EH (cell line): ENCODE measurements around the gene IGSF21.

Experiments
- DNase-seq: peaks from one replicate; pipeline ENCODE4 v3.0.0-alpha.2; 2015; ENCODE audit warnings: low read depth

Gene IGSF21

DNA sequence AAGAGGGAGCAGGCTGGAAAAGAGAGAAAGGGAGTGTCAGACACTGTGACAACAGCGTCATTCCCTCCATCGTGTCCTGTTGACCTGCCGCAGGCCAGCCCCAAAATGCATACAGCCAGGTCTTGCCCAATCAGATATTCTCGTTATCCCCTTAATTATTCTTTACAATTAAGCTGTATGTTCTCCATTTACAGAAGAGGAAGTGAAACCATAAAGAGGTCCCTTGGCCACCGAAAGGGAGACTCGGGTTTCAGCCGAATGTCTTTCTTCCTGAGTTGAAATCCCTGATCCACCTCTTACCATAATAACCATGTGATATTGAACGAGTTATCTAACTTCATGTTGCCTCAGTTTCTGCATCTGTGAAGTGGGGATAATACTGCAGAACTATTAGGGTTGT is 70.5 kb downstream of the IGSF21 start:
- no peak for DNase-seq

- no peak for DNase-seq
These were observed 71.4 kb downstream of the IGSF21 start for GRCh38 chr1:18179009-18179408.

DNA sequence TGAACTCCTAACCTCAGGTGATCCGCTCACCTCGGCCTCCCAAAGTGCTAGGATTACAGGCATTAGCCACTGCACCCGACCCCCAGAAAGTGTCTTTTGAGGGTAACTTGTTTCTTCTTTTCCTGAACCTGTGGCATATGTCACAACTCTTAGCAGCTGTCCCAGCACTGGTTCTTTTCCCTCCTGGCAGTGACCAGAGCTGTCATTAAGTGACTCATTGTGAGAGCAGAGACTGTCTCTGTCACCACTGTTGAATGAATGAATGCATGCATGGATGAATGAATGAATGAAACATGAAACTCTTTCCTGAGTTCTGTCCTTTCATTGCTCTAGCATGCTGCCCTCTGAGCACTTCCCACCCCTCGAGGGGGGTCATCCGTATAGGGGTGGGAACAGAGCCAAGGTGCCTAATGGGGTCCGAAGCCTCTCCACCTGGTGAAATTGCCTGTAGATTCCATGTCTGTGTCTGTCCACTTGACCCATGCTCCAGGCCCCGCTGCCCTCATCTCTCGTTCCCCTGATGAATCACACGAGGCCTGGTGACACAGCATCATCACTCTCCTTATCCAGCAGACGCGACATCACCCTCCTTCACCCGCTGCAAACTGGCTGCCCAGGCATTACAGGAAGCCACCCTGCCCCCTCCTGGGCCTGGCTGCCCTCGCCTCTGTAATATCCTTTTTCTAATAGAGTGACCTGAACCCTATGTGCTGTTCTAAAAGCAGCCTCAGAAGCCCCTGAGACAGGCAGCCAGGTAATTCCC is 75.0 kb downstream of the IGSF21 start:
- DNase-seq = peak; percentile 1

GRCh38 chr1:18183533-18183932 is 75.9 kb downstream of the IGSF21 start:
- DNase-seq = no peak

GRCh38 chr1:18187054-18187453 is 79.5 kb downstream of the IGSF21 start:
- DNase-seq = no peak

DNA sequence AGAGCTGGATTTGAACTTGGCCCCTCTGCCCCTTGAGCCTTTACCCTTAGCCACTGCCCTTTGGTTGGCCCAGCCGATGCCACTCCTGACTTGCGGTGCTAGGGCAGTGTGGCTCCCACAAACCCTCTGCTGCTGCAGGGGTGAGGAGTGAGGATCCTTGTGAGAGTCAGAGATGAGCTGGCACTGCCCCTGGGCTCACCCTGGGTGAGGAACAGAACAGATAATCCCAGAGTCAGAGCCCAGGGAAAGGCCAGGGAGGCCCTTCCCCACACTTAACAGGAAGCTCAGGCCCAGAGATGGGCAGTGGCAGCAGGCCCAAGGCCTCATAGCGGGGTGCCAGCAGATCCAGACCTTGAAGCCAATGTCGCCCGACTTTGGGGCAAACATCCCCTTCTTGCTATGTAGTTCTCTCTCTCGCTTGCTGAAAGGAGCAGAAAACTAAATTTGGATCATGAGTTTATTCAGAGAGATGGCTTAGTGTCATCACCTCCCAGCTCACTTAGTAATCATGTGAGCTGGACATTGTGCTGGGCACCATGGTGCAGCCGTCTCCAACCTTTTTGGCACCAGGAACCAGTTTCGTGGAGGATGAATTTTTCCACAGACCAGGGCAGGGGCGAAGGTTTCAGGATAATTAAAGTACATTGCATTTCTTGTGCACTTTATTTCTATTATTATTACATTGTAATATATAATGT is 81.4 kb downstream of the IGSF21 start:
- no peak for DNase-seq

DNA sequence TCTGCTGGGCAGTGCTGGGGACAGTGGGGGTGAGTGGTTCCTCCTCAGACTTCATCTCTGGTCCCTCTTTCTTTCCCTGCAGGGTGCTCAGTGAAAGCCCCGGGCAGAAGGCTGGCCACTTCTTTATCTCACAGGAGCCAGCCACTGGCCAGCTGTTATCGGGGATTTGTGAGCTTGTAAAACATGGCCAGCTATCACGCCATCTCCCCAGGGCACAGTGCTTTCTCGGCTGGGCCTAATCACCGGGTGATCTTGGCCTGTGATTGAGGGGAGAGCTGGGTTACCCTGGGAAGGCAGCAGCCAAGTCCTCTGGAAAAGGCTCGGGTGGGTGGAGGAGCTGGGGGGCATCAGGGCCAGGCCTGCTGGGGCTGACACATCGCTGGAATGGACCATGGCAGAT is 83.0 kb downstream of the IGSF21 start:
- DNase-seq = no peak

DNA sequence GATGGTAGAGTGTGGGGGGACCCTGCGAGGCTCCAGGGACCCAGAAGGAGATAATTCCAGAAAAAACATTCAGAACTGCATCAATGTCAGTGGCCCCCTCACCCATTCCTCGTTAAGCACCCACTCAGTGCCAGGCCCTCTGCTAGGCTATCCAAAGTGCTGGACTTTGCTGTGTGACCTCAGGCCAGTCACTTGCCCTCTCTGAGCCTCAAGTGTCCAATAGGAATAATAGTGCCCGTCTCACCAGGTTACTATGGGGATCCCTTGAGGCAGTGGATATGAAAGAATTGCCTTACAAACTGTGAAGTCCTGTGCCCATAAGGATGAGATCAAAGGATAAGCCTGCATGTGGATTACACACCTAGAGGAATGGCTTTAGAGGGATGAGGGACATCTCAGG is 83.4 kb downstream of the IGSF21 start:
- no peak for DNase-seq

GRCh38 chr1:18191481-18192155 is 84.0 kb downstream of the IGSF21 start:
- DNase-seq = no peak

DNA sequence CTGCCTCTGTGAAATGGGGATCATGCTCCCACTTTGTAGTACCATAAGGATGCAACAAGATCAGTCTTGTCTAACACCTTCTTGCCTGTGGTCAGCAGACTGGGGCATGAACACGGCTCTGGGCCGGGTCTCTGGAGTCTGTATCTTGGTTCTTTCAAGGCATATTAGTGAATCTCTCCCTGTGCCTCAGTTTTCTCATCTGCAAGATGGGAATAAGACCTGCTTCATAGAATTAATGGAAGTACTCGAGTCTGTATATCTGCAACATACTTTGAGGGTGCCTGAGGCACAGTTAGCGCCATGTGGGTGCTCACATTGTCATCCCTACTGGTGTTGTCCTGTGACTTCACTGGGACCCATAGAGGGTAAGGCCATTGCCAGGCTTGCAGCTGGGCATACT is 84.6 kb downstream of the IGSF21 start:
- no peak for DNase-seq

GRCh38 chr1:18192974-18193373 is 85.4 kb downstream of the IGSF21 start:
- DNase-seq = no peak

GRCh38 chr1:18197299-18197698 is 89.7 kb downstream of the IGSF21 start:
- no peak for DNase-seq

DNA sequence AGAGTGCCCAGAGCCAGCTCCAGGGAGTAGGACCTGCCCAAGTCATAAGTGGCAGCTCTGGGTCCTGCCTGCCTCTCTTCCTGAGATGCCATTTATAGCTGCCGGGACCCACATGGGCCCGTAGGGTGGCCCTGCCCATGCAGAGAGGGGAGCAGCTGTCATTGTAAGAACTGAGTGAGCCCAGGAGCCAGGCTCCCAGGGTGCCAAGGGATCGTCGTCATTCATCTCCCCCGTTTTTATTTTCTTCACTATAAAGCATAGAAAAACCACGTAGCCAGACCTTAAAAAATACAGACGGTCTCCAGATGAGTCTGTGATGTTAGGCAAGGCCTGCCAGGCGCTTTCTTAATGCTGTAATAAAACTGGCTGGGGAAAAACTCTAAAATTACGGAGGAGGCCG is 90.7 kb downstream of the IGSF21 start:
- DNase-seq = no peak

DNA sequence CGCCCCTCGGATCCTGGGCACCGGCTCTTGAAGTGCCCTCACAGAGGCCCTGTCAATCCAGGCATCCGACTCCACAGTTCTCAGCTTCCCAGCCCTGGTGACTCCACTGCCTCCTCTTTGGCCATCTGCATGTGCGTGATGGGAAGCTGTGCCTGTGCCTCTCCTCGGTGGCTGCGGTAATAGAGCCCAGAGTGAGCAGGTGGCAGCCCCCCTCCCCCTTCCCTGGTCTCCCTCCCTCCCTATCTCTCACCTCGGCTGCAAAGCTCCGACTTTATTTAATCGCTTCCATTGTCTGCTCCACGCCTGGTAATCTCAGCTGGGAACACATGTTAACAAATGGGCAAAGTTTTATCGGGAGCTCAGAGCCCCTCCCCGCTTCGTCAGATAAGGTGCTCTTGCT is 91.9 kb downstream of the IGSF21 start:
- DNase-seq = no peak

DNA sequence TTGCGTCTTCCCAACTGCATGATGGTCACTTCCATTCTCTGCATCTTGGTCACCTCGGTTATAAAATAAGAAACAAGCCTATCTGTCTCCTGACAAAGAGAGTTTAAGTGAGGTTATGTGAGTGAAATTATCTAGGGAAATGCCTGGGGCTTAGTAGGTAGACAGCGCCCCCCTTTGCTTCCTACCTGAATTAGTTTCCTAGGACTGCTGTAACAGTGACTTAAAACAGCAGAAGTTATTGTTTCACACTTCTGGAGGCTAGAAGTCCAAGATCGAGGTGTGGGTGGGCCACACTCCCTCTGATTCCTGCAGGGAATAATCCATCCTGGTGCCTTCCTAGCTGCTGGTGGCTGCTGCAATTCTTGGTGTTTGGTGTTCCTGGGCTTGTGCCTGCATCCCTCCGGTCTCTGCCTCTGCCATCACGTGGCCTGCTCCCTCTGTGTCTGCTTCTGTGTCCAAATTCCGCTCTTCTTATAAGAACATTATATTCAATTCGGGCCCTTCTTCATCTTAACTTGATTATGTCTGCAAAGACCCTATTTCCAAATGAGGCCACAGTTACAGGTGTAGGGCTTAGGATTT is 92.6 kb downstream of the IGSF21 start:
- no peak for DNase-seq

GRCh38 chr1:18200918-18201317 is 93.3 kb downstream of the IGSF21 start:
- DNase-seq = no peak

GRCh38 chr1:18201997-18202719 is 94.6 kb downstream of the IGSF21 start:
- DNase-seq = no peak

GRCh38 chr1:18203645-18204044 is 96.0 kb downstream of the IGSF21 start:
- DNase-seq = no peak

GRCh38 chr1:18204575-18204974 is 97.0 kb downstream of the IGSF21 start:
- no peak for DNase-seq

- DNase-seq = no peak
These were observed 97.7 kb downstream of the IGSF21 start for GRCh38 chr1:18205319-18205718.

GRCh38 chr1:18211764-18212163 is 104.2 kb downstream of the IGSF21 start:
- no peak for DNase-seq

GRCh38 chr1:18217398-18218043 is 109.9 kb downstream of the IGSF21 start:
- no peak for DNase-seq
